Ovary (tissue), 3 donors: ENCODE data around the gene RABL6.

Source experiments
- CTCF ChIP-seq, 3 donors: fragments of 450-650 bp in 2 of 3; fragments of 200-600 bp in 1 of 3; IDR thresholded peaks; one replicate each; pipeline versions ENCODE4 v1.5.1 to v1.8.0; 2016 to 2022; ENCODE audit warnings: antibody characterized with exemption in 3 of 3, mild to moderate bottlenecking in 1 of 3
- EP300 ChIP-seq: sonication (generic); formaldehyde crosslinking; IDR thresholded peaks from one replicate; pipeline ENCODE4 v1.6.1; 2017; ENCODE audit warnings: antibody characterized with exemption
- POLR2A ChIP-seq: fragments of 450-650 bp; IDR thresholded peaks from one replicate; pipeline ENCODE4 v1.6.1; 2017; ENCODE audit warnings: antibody characterized with exemption, mild to moderate bottlenecking, moderate library complexity
- donor health status: DM: no; HTN: no; CAD: no.

GRCh38 chr9:136771907-136772415, 35.8 kb upstream of the RABL6 start:
- TF ChIP-seq CTCF (IDR thresholded peaks at IDR 0.05) (no peak), POLR2A (no peak), EP300 (no peak)
